GM10847 (cell line): Measurements from ENCODE around the gene GCNT2.

Source experiments
- POLR2A ChIP-seq: IDR thresholded peaks from 2 replicates; pipeline ENCODE4 v1.6.1; 2011; ENCODE audit not compliant: insufficient read length; ENCODE audit errors: extremely low read depth

GCNT2 gene

DNA sequence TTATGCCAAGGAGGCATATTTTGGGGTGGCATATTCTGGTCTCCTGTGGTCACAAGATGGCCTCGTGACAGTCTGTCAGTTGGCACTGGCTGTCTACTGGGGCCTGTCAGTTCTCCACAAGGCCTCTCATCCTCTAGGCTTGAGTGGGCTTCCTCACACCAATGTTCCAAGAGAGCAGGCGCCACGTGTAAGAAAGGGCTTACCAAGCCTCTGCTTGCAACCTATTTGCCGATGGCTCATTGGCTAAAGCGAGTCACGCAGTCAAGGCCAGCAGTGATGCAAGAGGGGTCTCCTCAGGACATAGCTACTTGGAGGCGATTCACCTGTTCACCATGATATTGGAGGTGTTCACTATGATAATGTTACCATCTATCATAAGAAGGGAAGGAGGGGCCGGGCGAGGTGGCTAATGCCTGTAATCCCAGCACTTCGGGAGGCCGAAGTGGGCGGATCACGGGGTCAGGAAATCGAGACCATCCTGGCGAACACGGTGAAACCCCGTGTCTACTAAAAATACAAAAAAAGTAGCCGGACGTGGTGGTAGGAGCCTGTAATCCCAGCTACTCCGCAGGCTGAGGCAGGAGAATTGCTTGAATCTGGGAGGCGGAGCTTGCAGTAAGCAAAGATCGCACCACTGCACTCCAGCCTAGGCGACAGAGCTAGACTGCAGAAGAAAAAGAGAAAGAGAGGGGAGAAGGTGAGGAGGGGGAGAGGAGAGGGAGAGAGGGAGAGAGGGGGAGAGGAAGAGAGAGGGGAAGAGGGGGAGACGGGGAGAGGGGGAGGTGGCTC is 138.0 kb downstream of the GCNT2 start:
- TF ChIP-seq POLR2A = no peak

DNA sequence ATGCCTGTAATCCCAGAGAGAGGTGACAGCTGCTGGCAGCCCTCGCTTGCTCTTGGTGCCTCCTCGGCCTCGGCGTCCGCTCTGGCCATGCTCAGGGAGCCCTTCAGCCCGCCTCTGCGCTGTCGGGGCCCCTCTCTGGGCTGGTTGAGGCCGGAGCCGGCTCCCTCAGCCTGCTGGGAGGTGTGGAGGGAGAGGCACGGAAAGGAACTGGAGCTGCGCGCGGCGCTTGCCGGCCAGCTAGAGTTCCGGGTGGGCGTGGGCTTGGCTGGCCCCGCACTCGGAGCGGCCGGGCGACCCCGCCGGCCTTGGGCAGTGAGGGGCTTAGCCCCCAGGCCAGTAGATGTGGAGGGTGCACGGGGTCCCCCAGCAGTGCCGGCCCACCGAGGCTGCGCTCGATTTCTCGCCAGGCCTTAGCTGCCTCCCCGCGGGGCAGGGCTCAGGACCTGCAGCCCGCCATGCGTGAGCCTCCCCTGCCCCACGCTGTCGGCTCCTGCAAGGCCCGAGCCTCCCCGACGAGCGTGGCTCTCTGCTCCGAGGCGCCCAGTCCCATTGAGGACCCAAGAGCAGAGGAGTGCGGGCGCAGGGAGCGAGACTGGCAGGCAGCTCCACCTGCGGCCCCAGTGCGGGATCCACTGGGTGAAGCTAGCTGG is 138.7 kb downstream of the GCNT2 start:
- TF ChIP-seq POLR2A = no peak

DNA sequence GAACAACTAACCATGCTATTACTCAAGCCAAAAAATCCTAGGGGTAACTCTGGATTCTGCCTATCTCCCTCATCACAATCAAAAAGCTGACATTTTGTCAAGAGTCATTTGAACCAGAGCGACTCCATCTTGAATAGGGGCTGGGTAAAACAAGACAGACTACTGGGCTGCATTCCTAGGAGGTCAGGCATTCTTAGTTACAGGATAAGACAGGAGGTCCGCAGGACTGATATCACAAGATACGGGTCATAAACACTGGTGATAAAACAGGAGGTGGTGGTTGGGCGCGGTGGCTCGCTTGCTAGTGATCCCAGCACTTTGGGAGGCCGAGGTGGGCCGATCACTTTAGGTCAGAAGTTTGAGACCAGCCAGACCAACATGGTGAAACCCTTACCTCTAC is 141.1 kb downstream of the GCNT2 start:
- TF ChIP-seq POLR2A = no peak

DNA sequence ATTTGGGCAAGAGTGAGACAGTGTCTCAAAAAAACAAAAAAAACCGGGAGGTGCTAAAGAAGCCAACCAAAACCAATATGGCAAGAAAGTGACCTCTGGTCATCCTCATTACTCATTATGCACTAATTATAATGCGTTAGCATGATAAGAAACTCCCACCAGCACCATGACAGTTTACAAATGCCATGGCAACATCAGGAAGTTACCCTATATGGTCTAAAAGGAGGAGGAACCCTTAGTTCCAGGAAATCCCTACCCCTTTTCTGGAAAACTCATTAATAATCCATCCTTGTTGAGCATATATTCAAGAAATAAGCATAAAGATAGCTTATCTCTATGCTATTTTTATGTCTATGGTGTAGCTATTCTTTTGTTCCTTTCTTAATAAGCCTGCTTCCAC is 141.6 kb downstream of the GCNT2 start:
- no peak for TF ChIP-seq POLR2A

DNA sequence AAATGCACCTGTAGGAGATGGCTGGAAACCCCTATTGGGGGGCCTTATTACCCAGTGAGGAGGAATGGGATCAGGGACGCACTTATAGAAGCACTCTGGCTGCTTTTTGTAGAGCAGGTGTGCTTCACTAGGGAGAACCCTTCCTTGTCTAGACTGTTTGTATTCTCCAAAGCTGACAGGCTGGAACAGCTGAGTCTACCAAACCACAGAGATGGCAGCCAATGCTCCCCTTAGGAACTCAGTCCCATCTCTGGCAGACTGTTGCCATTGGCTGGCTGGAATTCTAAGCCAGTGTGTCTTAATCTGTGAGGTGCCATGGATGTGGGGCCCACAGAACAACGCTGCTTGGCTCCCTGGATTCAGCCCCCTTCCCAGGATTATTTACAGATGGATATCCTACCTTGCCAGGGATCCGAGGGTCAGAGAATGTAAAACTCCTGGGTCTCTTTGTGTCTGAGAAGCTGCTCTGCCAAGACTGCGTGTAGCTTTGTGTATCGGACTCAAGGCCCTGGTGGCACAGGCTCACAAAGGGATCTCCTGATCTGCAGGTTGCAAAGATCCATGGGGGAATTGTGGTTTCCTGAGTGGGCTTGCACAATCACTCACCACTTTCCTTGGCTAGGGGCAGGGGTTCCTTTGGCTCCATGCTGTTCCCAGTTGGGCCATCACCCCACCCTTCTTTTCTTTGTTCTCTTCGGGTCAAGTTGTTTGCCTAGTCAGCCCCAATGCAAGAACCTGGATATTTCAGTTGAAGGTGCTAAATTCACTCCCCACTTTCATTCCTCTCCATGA is 147.2 kb downstream of the GCNT2 start:
- no peak for TF ChIP-seq POLR2A

DNA sequence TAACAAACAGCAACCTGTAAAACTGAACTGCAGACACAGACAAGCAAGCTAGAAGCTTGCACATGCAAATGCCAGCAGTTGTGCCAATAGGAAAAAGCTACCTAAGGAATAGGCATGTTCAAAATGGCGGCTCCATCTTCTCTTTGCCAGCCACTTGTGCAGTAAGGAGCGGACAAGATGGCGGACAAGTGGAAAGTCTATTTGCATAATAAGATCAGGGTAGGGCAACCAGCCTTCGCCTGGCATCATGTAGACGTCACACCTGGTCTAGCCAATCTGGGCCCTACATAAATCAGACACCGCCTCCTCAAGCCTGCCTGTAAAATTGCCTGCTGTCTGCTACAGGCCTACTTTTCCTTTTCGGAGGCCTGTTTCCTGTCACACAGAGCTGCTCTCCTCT is 155.3 kb downstream of the GCNT2 start:
- no peak for TF ChIP-seq POLR2A

DNA sequence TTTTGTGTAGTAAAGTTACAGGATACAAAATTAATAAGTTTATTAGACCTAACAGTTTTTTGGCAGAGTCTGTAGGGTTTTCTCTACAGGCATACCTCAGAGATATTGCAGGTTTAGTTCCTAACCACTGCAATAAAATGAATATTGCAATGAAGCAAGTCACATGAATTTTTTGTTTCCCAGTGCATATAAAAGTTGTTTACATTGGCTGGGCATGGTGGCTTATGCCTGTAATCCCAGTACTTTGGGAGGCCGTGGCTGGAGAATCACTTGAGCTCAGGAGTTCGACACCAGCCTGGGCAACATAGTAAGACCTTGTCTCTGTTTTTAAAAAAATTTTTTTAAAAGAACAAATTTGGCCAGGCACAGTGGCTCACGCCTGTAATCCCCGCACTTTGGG is 157.3 kb downstream of the GCNT2 start:
- no peak for TF ChIP-seq POLR2A
